Activated effector memory CD4-positive, alpha-beta T cell treated with Interleukin-2 at 50 U/mL for 16 hours (primary cell): ENCODE results near the gene NTNG2.

Source experiments
- DNase-seq: peaks from one replicate; pipeline ENCODE4 v3.0.0-alpha.2; 2020

The NTNG2 gene

DNA sequence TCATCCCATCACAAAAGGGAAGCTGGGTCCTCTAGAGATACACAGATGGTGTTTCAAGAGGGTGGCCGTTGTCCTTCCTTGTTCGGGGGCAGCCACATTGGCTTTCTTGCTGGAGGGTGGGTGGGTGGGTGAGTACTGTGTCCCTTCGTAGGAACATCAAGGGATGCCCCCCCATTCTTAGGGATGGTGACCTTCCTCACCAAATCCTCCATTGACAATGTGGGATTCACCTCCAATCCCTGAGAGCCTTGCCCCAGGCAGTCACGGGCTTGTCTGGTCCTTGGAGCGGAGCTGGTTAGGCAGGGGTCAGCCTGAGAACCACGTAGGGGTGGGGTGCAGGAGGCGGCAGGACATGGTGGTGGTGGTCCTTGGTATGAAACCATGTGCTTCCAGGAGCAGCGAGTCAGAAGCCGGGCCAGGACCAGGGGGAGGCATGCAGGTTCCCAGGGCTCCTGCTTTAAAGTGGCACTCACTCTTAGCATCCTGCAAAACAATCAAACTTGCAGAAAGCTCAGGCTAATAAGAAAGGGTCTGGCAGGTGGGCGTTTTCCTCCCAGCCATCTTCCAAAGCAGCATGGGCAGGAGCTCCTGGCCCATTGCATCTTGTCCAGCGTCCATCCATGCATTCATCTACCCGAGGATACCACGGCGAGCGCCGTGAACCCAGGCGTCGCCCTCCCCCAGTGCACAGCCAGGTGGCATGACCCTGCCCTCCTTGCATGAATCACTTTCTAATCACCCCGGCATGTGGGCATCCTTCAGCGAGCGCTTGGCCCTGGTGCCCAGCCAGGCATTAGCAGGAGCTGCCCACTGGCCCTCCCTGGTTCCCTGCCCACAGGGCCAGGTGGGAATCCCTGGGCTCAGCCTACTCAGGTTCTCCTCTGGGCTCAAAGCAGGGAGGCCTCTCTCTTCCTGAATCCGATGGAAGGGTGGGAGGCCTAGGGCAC is 76.4 kb downstream of the NTNG2 start:
- DNase-seq: no peak

DNA sequence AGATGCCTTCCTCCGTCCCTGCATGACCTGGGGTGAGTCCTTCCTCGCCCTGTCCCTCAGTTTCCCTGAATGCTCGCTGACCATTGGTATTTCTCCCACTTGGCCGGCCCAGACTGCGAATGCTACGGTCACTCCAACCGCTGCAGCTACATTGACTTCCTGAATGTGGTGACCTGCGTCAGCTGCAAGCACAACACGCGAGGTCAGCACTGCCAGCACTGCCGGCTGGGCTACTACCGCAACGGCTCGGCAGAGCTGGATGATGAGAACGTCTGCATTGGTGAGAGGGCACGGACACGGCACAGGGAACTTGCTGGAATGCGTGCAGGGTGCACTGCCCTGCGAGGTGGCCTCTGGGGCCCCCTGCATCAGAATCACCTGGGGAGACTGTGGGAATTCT is 77.1 kb downstream of the NTNG2 start:
- DNase-seq: no peak

- DNase-seq: no peak
Measured at GRCh38 chr9:132239518-132239917, 77.7 kb downstream of the NTNG2 start.

DNA sequence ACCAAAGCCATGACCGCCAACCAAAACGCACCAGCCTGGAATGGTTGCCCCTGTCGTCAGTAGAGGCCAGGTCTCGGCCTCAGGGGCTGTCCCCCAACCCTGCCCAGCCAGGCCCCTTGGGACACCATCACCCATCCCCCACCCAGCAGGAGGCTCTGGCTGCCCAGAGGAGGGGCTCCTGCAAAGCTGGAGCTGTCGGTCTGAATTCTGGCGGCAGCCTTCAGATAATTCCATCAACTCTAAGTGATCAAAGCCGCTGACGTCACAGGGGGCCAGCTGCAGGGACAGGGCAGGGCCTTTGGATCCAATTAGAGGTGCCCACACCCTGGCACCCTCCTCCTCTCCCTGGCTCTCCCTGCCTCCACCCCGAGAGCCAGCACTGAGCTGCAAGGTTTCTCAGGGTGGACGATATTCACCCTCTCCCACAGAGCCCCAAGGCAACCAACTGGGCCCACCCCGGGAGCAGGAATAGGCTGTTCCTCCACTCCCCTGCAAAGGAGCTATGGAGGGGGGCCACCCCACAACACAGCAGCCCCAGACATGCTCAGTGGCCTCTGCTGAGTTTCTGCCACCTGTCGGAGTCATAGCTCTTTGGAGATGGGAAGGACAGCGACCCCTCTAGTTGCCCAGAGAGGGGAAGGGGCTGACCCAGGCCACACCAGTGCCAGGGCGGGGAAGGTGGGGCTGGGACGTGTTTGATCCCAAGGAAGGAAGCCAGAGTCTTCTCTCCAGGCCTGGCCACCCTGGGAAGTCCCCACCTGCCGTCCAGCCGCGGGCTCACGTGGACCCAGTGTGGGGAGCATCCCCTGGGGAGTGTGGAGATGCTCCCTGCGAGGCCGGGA is 78.4 kb downstream of the NTNG2 start:
- no peak for DNase-seq

- DNase-seq: peak; percentile 98
Measured at GRCh38 chr9:132240841-132241482, 79.1 kb downstream of the NTNG2 start.

DNA sequence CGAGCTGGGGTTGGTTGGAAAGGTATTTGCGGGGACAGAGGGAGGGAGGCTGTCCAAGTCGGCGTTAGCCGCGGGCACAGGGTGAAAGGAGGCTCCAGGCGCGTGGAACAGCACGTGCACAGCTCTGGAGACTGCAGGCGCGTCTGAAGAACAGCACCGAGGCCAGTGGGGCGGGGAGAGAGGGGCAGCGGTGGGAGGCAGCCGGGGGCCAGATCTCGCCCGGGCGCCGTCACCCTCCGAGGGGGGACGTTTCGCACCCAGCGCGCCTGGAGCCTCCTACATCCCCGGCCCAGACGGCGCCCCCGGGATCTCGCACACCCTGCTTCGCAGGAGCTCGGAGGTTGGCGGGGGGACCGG is 79.6 kb downstream of the NTNG2 start:
- DNase-seq: no peak

GRCh38 chr9:132241840-132242620 is 80.2 kb downstream of the NTNG2 start:
- peak; percentile 39 for DNase-seq

GRCh38 chr9:132242621-132243155 is 80.8 kb downstream of the NTNG2 start:
- DNase-seq: no peak

GRCh38 chr9:132243156-132244074 is 81.6 kb downstream of the NTNG2 start:
- no peak for DNase-seq

- no peak for DNase-seq
Measured at GRCh38 chr9:132244582-132245455, 83.0 kb downstream of the NTNG2 start.

DNA sequence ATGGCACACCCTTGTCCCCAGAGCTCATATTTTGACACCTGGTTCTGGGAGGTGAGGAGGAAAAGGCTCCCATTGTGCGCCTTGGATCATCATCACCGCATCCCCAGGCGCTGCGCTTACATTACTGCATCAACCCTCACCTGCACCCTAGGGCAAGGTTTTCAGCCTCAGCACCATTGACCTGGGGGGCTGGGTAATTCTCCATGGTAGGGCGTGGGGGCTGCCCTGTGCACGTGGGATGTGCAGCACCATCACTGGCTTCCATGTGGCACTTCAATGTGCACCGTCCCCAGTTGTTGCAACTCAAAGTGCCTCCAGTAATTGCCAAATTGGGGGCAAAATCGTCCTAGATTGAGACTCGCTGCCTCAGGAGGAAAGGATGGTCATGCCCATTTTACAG is 83.6 kb downstream of the NTNG2 start:
- DNase-seq: no peak

DNA sequence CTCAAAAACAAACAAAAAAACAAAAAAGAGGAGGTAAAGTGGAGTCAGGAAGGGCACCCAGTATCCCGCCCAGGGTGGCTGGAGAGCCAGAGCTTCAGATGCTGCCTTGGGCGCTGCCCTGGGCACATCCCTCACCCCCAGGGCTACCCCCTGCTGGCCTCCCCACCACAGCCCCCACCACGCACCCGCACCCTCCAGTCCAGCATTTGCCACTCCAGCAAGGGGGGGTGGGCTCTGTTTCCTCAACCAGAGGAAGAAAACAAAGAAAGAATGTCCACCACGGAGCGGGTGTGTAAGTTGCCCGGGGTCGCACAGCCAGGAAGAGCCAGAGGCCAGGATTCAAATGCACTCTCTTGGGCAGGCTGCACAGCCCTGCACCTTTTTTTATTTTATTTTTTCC is 86.1 kb downstream of the NTNG2 start:
- DNase-seq: no peak

GRCh38 chr9:132249123-132249522 is 87.3 kb downstream of the NTNG2 start:
- no peak for DNase-seq

- DNase-seq: no peak
Measured at GRCh38 chr9:132249690-132250089, 87.8 kb downstream of the NTNG2 start.

DNA sequence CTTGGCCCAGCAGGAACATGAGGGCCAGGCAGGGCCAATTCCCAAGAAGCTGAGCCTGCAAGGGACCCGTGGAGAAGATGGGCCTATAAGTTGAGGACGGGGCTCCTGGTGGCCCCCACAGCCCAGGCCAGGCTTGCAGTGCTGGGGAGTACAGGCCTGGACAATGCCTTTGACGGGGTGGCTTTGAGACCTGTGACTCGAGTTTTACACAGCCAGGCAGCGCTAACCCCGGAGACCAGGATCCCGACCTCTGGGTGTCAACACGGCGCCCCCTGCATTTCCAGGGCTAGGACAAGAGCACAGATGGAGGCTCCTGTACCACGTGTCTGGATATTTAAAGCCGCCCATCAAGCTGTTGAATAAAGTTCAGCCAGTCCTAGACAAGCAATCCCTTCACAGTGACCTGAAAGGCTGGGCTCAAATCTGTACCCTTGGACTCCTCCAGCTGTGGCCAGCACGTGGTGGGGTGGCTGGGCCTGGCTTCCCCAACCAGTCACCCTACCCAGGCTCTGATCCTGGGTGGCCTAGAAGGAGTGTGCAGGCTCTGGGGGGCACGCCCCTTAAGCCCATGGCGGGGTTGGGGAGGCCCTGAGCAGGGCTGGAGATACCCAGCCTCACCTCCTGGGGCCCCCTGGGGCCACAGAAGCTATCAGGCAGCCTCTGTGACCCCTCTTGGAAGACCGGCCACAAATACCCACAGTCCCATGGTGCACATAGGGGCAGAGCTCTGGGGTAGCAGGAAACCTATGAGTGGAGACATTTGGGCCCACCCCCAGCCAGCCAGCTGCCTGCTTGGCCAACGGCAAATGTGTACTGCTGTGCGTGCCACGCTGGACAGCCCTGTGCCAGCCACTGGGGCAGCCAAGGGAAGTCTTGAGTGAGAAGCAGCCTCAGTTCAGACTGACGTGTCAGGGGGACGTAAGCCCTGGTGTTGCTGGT is 88.7 kb downstream of the NTNG2 start:
- DNase-seq: no peak

DNA sequence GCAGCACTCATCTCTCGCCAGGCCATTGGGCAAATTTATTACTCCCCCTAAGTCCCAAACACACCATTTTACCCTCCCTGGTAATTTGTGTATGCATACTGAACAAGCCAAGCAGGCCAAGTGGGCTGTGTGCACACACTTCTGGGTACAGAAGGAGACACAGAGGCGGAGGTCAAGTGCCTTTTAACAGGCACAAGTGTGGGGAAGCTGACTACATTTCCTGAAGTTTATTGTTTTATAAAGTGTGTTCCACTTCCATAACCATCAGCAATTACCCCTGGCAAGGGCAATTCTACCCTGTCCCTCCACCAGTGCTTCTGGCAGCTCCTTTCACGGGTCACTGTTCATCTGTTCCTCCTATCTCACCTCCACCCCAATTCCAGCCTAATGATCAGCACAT is 99.0 kb downstream of the NTNG2 start:
- DNase-seq: no peak

DNA sequence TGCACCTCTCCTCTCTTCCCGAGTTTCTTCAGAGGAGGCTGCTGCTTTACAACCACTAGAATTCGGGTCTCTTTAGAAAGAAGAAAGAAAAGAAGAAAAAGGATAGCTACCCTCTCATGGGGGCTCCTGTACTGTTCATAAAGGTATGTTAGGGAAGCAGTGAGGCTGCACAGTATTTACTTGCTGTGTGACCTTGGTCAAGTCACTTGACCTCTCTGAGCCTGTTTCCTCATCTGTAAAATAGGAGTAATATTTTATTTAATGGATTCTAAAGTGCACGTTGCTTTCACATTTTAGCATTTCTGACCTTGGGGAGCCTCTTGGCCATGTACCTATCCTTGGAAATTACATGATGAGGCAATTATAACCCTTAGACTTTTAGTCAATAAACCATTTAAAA is 104.2 kb downstream of the NTNG2 start:
- DNase-seq: no peak

- no peak for DNase-seq
Measured at GRCh38 chr9:132267660-132268059, 105.8 kb downstream of the NTNG2 start.
